GM12874 (cell line): ENCODE measurements around the gene NEURL1B.

Source experiments
- TF ChIP-seq, protein P1 (sequence below): IDR thresholded peaks from 2 replicates; pipeline ENCODE4 v1.5.1; 2011; ENCODE audit warnings: low read depth, mild to moderate bottlenecking, control low read depth, low read length, moderate library complexity; ENCODE audit not compliant: insufficient read depth

The NEURL1B gene

GRCh38 chr5:172661526-172661925 lies 20.5 kb downstream of the NEURL1B start:
- TF ChIP-seq, protein P1, sequence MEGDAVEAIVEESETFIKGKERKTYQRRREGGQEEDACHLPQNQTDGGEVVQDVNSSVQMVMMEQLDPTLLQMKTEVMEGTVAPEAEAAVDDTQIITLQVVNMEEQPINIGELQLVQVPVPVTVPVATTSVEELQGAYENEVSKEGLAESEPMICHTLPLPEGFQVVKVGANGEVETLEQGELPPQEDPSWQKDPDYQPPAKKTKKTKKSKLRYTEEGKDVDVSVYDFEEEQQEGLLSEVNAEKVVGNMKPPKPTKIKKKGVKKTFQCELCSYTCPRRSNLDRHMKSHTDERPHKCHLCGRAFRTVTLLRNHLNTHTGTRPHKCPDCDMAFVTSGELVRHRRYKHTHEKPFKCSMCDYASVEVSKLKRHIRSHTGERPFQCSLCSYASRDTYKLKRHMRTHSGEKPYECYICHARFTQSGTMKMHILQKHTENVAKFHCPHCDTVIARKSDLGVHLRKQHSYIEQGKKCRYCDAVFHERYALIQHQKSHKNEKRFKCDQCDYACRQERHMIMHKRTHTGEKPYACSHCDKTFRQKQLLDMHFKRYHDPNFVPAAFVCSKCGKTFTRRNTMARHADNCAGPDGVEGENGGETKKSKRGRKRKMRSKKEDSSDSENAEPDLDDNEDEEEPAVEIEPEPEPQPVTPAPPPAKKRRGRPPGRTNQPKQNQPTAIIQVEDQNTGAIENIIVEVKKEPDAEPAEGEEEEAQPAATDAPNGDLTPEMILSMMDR = no peak

DNA sequence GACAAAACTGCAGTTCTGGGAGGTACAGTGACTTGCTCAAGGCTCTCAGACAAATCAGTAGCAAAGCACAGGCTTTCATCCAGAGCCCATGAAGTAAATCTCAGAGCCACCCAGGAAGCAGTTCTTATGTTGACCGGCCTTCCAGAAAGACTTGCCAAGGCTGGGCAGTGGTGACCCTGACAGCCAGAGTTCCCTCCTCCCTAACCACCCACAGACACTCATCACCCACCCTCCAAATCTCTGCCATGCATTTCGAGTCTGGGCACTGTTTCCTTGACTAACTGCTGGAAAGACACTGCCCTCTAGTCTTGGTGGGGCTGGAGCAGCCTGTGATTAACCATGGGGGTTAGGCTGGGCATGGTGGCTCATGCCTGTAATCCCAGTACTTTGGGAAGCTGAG lies 21.5 kb downstream of the NEURL1B start:
- TF ChIP-seq, protein P1 = no peak

- TF ChIP-seq, protein P1 = no peak
Measured at GRCh38 chr5:172664018-172664417, 23.0 kb downstream of the NEURL1B start.

- TF ChIP-seq, protein P1 = no peak
Measured at GRCh38 chr5:172664681-172665541, 23.8 kb downstream of the NEURL1B start.

DNA sequence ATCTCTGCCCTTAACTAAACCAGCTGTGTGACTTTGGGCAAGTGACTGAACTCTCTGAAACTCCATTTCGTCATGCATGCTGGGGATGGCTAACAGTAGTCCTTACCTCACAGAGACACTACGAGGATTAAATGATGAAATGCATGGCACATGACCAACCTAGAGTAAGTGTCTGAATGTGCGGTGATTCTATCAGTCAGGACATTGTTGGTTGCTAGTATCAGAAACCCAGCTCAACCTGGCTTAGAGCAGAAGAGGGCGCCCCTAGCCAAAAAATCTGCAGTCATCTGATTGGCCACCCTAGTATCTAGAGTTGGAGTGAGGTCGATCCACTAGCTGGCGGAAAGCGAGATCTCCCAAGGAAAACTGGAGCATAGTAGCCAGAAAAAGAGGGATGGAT lies 25.2 kb downstream of the NEURL1B start:
- TF ChIP-seq, protein P1 = no peak

DNA sequence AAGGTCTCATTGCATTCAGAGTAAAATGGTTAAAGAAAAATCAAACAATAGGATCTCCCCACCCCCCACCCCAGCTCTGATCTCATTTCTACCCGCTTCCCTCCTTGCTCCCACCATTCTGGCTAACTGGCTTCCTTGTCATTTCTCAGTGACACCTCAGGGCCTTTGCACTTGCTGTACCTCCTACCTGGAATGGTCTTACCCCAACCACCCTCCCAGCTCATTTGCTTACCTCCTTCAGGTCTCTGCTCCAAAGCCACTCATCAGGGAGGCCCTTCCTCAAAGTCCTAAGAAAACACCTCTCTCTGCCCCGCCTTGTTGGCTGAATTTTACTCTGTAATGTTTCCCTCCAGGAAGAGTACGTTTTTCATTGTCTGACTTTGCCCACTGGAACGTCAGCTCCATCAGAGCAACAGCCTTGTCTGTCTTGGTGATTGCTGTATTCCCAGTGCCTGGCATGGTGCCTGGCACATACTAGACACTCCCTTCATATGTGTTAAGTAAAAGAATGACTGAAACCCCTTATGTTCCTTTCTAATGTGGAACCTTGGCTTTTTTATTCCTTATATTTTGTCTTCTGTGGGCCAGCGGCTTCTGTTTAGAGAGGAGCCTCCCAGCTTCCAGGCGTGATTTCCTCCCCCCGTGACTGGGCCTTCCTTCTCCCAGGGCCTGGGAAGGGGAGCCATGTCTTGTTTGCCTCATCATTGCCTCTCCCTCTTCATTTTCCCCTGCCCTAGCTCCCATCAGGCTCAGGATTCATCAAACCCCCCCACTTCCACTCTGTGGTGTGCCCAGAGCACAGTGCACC lies 26.9 kb downstream of the NEURL1B start:
- TF ChIP-seq, protein P1 = no peak

DNA sequence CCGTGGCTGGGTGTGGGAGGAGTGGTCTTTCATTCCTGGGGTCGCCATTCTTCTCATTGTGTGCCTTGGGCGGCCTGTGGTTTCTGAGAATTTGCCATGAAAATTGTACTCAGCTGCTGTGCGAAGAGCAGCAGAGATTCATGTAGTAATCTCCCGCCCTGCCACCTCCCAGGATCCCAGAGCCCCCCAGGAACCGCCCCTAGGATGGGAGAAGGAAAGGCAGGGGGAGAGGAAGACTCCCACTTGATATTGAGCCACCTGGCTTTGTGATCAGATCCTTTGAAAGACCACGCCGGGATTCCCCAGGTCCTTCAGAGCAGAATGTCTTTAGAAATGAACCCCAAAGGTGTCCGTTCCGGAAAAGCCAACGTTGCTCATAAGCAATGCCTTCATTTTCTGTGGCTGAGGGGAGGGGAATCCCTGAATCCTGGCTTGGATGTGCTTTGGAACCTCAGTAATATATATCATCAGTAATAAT lies 27.6 kb downstream of the NEURL1B start:
- TF ChIP-seq, protein P1 = no peak
